Measurements from ENCODE around the gene XBP1.
"Not testable (repeated sequence)": the region's sequence is repeated elsewhere in the genome, so short reads cannot be mapped to it uniquely, and the experiment has no call there.

GRCh38 chr22:28762000-28762399 is 38.4 kb downstream of the XBP1 start:
- not testable (repeated sequence) for TF ChIP-seq POLR2AphosphoS5 (IDR thresholded peaks at IDR 0.05); CTCF (IDR thresholded peaks at IDR 0.05); POLR2A (IDR thresholded peaks at IDR 0.05; ENCODE audit: low read depth)

Data from esophagus muscularis mucosa (tissue), 3 donors.